Activated naive CD8-positive, alpha-beta T cell treated with anti-CD3 and anti-CD28 coated beads for 36 hours (primary cell): ENCODE results near the gene GALNT9. TPM values are rescaled to one million over a fixed set of nuclear protein-coding genes. Genes with fewer than 3 reads are reported as not detected.
"Not testable (repeated sequence)": the region's sequence is repeated elsewhere in the genome, so short reads cannot be mapped to it uniquely, and the experiment has no call there.

ENCODE experiments used
- DNase-seq: peaks from one replicate; pipeline ENCODE4 v3.0.0; 2021
- H3K27ac Mint-ChIP-seq: one replicate; pipeline ENCODE4 v1.8.0; 2022; ENCODE audit warnings: mild to moderate bottlenecking, moderate library complexity, mixed read lengths
- H3K27me3 Mint-ChIP-seq: one replicate; pipeline ENCODE4 v1.8.0; 2022; ENCODE audit warnings: mild to moderate bottlenecking, mixed read lengths
- H3K36me3 Mint-ChIP-seq: one replicate; pipeline ENCODE4 v1.8.0; 2021; ENCODE audit warnings: mild to moderate bottlenecking, mixed read lengths
- H3K4me1 Mint-ChIP-seq: one replicate; pipeline ENCODE4 v1.8.0; 2021; ENCODE audit warnings: mixed read lengths
- H3K4me3 Mint-ChIP-seq: one replicate; pipeline ENCODE4 v1.8.0; 2022; ENCODE audit warnings: mild to moderate bottlenecking, moderate library complexity, mixed read lengths
- H3K9me3 Mint-ChIP-seq: one replicate; pipeline ENCODE4 v1.8.0; 2022; ENCODE audit warnings: mixed read lengths
- total RNA-seq, 2 experiments: library from RNA; stranded (reverse); gene quantifications; one replicate each; pipeline ENCODE4 v1.2.3, GENCODE V29; 2021

Gene GALNT9
- not detected for total RNA-seq

- H3K27ac Mint-ChIP-seq: no peak within 1 kb of the TSS
- H3K36me3 Mint-ChIP-seq: no peaks in the 10 kb centered on the region
- H3K4me1 Mint-ChIP-seq: peaks cover 14% of the 10 kb centered on the region
- H3K4me3 Mint-ChIP-seq: no peak within 1 kb of the TSS
- DNase-seq: peak; percentile 38
- H3K27me3 Mint-ChIP-seq: peaks cover 66% of the 10 kb centered on the region
- H3K9me3 Mint-ChIP-seq: no peaks in the 10 kb centered on the region
These were observed at the start of gene GALNT9 for GRCh38 chr12:132329036-132329719. GALNT9 (minus strand) TSS chr12:132329589; CDS start chr12:132329203, 386 bp downstream.

- H3K27ac Mint-ChIP-seq, H3K9me3 Mint-ChIP-seq, H3K36me3 Mint-ChIP-seq, DNase-seq, H3K4me1 Mint-ChIP-seq, H3K4me3 Mint-ChIP-seq: not testable (repeated sequence)
- H3K27me3 Mint-ChIP-seq: peaks cover 40% of the 10 kb centered on the region
These were observed 49.7 kb upstream of the GALNT9 start for GRCh38 chr12:132379057-132379456.

DNA sequence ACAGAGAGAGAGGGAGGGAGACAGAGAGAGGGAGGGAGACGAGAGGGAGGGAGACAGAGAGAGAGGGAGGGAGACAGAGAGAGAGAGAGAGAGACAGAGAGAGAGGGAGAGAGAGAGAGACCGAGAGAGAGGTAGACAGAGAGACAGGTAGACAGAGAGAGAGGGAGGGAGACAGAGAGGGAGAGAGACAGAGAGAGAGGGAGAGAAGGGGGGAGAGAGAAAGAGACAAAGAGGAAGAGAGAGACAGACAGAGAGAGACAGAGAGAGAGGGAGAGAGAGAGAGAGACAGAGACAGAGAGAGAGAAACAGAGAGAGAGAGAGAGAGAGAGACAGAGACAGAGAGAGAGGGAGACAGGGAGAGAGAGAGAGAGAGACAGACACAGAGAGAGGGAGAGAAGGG is 47.8 kb upstream of the GALNT9 start:
- peaks cover 2% of the 10 kb centered on the region for H3K4me1 Mint-ChIP-seq
- H3K9me3 Mint-ChIP-seq: no peaks in the 10 kb centered on the region
- H3K36me3 Mint-ChIP-seq: no peaks in the 10 kb centered on the region
- no peak for DNase-seq
- no peak overlapping the region for H3K27ac Mint-ChIP-seq
- H3K4me3 Mint-ChIP-seq: no peak overlapping the region
- H3K27me3 Mint-ChIP-seq: peaks cover 55% of the 10 kb centered on the region

DNA sequence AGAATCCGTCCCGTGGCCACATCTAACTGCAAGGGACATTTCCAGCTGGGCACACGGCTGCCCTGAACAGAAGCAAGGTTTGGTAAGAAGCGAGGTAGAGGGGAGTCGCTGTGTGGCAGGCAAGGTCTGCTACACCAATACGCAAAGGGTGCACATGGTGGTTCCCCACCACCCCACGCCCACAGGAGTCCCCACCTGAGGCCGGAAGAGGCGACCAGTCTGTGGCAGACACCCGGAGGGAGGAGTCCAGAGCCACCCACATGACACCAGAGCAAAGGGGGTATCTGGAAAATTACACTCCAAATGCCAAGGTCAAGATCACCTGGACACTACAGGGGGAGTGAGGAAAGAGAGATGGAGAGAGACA is 47.1 kb upstream of the GALNT9 start:
- DNase-seq: no peak
- H3K27me3 Mint-ChIP-seq: peaks cover 61% of the 10 kb centered on the region
- no peak overlapping the region for H3K27ac Mint-ChIP-seq
- H3K9me3 Mint-ChIP-seq: no peaks in the 10 kb centered on the region
- H3K4me3 Mint-ChIP-seq: no peak overlapping the region
- H3K36me3 Mint-ChIP-seq: no peaks in the 10 kb centered on the region
- peaks cover 2% of the 10 kb centered on the region for H3K4me1 Mint-ChIP-seq

- Mint-ChIP-seq H3K36me3 (no peaks in the 10 kb centered on the region), H3K27ac (no peak overlapping the region), H3K27me3 (peaks cover 66% of the 10 kb centered on the region), H3K9me3 (no peaks in the 10 kb centered on the region), H3K4me3 (no peak overlapping the region), H3K4me1 (peaks cover 2% of the 10 kb centered on the region)
- no peak for DNase-seq
These were observed 46.5 kb upstream of the GALNT9 start for GRCh38 chr12:132375747-132376463.

DNA sequence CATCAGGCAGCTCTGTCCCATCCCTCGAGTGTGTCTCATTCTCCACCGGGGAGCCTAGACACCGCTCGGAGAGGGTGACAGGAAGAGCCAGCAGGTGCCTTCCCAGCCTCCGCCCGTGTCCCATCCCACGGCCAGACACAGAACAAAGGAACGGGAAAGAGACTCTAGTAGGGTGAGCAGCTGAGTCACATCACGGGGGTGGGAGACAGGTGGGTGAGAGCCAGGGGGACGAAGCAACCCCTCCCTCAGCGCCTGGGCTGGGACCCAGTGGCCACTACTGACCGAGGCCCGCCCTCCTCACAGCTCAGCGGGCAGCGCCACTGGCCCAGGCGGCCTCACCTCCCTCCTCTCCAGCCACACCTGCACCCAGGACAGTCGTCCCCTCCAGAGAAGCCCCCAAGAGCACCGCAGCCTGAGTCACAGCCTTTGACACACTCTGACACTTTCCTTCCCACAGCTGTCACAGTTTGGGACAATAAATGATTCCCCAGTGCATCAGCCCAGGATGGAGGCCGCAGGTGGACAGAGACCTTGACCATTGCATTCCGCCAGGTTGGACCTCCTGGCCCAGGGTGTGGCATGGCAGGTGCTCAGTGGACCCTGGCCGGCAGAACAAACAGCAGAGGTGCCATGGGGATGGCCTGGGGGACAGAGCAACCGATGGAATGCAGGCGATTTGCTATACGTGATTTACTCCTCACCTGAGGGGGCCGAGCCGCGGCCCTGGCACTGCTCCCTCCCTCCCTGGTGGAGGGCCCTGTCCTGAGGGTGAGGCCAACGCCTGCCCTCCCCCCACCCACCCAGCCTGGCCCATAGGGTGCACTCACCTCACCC is 45.4 kb upstream of the GALNT9 start:
- Mint-ChIP-seq H3K27me3 (peaks cover 74% of the 10 kb centered on the region), H3K36me3 (no peaks in the 10 kb centered on the region), H3K4me3 (no peak overlapping the region), H3K4me1 (peaks cover 2% of the 10 kb centered on the region), H3K9me3 (no peaks in the 10 kb centered on the region), H3K27ac (no peak overlapping the region)
- DNase-seq: no peak

- peaks cover 2% of the 10 kb centered on the region for H3K4me1 Mint-ChIP-seq
- DNase-seq: no peak
- no peak overlapping the region for H3K4me3 Mint-ChIP-seq
- no peak overlapping the region for H3K27ac Mint-ChIP-seq
- H3K9me3 Mint-ChIP-seq: no peaks in the 10 kb centered on the region
- H3K36me3 Mint-ChIP-seq: no peaks in the 10 kb centered on the region
- peaks cover 74% of the 10 kb centered on the region for H3K27me3 Mint-ChIP-seq
These were observed 44.7 kb upstream of the GALNT9 start for GRCh38 chr12:132373901-132374611.

GRCh38 chr12:132367852-132368251 is 38.5 kb upstream of the GALNT9 start:
- no peak overlapping the region for H3K27ac Mint-ChIP-seq
- no peaks in the 10 kb centered on the region for H3K9me3 Mint-ChIP-seq
- no peaks in the 10 kb centered on the region for H3K4me1 Mint-ChIP-seq
- DNase-seq: no peak
- no peak overlapping the region for H3K4me3 Mint-ChIP-seq
- H3K27me3 Mint-ChIP-seq: peaks cover 28% of the 10 kb centered on the region
- H3K36me3 Mint-ChIP-seq: no peaks in the 10 kb centered on the region

DNA sequence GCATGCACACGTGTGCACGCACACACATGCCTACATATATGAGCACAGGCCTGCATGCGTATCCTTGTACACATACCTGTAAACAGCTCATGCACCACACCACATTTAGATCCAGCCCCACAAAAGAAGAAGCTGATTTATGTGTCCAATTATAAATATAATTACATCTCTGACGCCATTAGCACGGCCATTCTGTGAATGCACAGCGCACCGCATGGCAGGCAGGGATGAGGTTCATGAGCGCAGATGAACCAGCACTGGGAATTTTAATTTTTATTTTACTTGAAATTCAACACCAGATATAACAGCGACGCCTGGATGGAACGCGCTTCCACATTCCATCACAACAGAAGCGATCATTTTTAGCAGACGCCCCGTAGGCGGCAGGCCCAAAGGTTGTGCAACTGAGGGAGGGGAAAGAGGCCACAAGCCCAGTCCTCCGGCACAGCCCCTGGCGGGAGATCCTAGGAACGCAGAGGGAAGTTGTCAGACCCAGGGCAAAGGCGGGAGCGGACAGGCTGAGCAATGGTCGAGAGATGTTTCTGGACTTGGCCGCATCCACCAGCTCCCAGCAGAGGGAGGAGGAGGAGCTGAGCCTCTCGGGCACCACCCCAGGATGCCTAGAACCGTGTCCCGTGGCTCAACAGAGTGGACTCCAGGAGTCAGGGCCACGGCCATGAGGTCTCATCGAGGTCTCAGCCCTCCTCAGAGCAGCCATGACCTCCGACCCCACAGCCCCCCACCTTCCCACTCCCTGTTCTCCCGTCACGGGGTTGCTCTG is 37.9 kb upstream of the GALNT9 start:
- no peaks in the 10 kb centered on the region for H3K9me3 Mint-ChIP-seq
- no peak overlapping the region for H3K4me3 Mint-ChIP-seq
- peaks cover 22% of the 10 kb centered on the region for H3K27me3 Mint-ChIP-seq
- H3K4me1 Mint-ChIP-seq: no peaks in the 10 kb centered on the region
- H3K27ac Mint-ChIP-seq: no peak overlapping the region
- no peaks in the 10 kb centered on the region for H3K36me3 Mint-ChIP-seq
- no peak for DNase-seq

DNA sequence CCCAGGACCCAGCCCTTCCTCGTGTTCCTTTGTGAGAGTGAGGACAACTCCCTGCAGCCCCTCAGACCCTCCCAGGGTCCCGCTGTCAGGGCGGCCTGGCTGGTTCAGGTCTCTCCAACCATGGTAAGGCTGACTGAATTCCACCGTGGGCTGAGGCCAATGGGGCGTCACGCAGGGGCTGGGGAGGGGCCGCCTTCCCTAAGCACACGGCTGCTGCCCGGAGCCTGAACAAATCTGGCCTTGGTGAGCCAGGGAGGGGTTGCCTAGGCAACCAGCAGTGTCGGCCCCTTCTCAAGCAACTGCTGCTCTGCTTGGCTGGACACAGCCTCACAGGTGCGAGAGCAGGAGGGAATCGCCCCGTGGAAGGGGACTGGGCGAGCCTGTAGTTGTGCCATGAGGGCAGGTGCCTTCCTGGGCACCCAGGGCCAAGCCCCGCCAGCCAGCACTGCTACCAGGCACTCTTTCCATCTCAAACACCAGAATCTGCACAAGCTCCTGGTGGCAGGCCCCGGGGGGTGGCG is 37.0 kb upstream of the GALNT9 start:
- peaks cover 15% of the 10 kb centered on the region for H3K27me3 Mint-ChIP-seq
- no peaks in the 10 kb centered on the region for H3K4me1 Mint-ChIP-seq
- H3K4me3 Mint-ChIP-seq: no peak overlapping the region
- H3K36me3 Mint-ChIP-seq: no peaks in the 10 kb centered on the region
- H3K27ac Mint-ChIP-seq: no peak overlapping the region
- H3K9me3 Mint-ChIP-seq: no peaks in the 10 kb centered on the region
- no peak for DNase-seq

GRCh38 chr12:132365226-132365625 is 35.8 kb upstream of the GALNT9 start:
- Mint-ChIP-seq H3K4me3 (no peak overlapping the region), H3K4me1 (no peaks in the 10 kb centered on the region)

GRCh38 chr12:132364348-132364902 is 35.0 kb upstream of the GALNT9 start:
- Mint-ChIP-seq H3K4me3 (no peak overlapping the region), H3K9me3 (peaks cover 4% of the 10 kb centered on the region), H3K27ac (no peak overlapping the region), H3K36me3 (no peaks in the 10 kb centered on the region), H3K27me3 (no peaks in the 10 kb centered on the region), H3K4me1 (no peaks in the 10 kb centered on the region)
- no peak for DNase-seq

More at GRCh38 chr12:132365226-132365625, 35.8 kb upstream of the GALNT9 start:
- no peaks in the 10 kb centered on the region for H3K36me3 Mint-ChIP-seq
- H3K27me3 Mint-ChIP-seq: peaks cover 3% of the 10 kb centered on the region
- no peak overlapping the region for H3K27ac Mint-ChIP-seq
- DNase-seq: no peak
- no peaks in the 10 kb centered on the region for H3K9me3 Mint-ChIP-seq

GRCh38 chr12:132363661-132364347 is 34.4 kb upstream of the GALNT9 start:
- Mint-ChIP-seq H3K4me3 (no peak overlapping the region), H3K27me3 (no peaks in the 10 kb centered on the region), H3K36me3 (no peaks in the 10 kb centered on the region), H3K4me1 (no peaks in the 10 kb centered on the region), H3K9me3 (peaks cover 4% of the 10 kb centered on the region), H3K27ac (no peak overlapping the region)
- no peak for DNase-seq
